Measurements from ENCODE around the gene STARD10. TPM values are rescaled to one million over a fixed set of nuclear protein-coding genes. Genes with fewer than 3 reads are reported as not detected.

The STARD10 gene
- polyA plus RNA-seq, 2 of the 4 experiments (the other 2 are of a cell fraction) = 21.2 to 23.2 TPM

DNA sequence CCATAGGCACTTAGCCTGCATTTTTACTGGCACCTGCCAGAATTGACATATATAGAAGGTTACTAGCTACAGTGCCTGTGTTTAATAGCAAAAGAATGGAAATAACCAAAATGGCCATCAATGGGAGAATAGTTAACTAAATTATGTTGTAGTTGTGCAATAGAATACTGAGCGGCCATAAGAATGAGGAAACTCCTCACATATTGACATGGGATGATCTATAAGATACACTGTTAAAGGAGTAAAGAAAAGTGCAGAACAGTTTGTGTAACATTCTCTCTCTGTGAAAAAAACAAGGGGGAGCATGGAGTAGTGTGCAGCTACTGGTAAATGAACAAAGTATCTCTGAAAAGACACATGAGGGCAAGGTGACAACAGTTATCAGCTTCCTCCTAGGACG lies 63.1 kb downstream of the STARD10 start:
- no peak overlapping the region for H3K27ac ChIP-seq
- TF ChIP-seq KDM5A (IDR thresholded peaks at IDR 0.05) (no peak), JUNB (IDR thresholded peaks at IDR 0.05) (no peak), HDAC2 (IDR thresholded peaks at IDR 0.05) (no peak), HEYL (CRISPR knock-in tag; IDR thresholded peaks at IDR 0.05) (no peak), EHF (CRISPR knock-in tag; IDR thresholded peaks at IDR 0.05) (no peak), CBX2 (IDR thresholded peaks at IDR 0.05; ENCODE audit: borderline replicate concordance, low read depth) (no peak), FOSB (CRISPR knock-in tag; IDR thresholded peaks at IDR 0.05) (no peak), SMC3 (IDR thresholded peaks at IDR 0.05) (no peak), BHLHE40 (IDR thresholded peaks at IDR 0.05; ENCODE audit: low read depth, low read length) (no peak), CEBPB (IDR thresholded peaks at IDR 0.05) (no peak)
- TF ChIP-seq, protein P1, sequence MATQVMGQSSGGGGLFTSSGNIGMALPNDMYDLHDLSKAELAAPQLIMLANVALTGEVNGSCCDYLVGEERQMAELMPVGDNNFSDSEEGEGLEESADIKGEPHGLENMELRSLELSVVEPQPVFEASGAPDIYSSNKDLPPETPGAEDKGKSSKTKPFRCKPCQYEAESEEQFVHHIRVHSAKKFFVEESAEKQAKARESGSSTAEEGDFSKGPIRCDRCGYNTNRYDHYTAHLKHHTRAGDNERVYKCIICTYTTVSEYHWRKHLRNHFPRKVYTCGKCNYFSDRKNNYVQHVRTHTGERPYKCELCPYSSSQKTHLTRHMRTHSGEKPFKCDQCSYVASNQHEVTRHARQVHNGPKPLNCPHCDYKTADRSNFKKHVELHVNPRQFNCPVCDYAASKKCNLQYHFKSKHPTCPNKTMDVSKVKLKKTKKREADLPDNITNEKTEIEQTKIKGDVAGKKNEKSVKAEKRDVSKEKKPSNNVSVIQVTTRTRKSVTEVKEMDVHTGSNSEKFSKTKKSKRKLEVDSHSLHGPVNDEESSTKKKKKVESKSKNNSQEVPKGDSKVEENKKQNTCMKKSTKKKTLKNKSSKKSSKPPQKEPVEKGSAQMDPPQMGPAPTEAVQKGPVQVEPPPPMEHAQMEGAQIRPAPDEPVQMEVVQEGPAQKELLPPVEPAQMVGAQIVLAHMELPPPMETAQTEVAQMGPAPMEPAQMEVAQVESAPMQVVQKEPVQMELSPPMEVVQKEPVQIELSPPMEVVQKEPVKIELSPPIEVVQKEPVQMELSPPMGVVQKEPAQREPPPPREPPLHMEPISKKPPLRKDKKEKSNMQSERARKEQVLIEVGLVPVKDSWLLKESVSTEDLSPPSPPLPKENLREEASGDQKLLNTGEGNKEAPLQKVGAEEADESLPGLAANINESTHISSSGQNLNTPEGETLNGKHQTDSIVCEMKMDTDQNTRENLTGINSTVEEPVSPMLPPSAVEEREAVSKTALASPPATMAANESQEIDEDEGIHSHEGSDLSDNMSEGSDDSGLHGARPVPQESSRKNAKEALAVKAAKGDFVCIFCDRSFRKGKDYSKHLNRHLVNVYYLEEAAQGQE (IDR thresholded peaks at IDR 0.05) = no peak
- TF ChIP-seq, protein P2, sequence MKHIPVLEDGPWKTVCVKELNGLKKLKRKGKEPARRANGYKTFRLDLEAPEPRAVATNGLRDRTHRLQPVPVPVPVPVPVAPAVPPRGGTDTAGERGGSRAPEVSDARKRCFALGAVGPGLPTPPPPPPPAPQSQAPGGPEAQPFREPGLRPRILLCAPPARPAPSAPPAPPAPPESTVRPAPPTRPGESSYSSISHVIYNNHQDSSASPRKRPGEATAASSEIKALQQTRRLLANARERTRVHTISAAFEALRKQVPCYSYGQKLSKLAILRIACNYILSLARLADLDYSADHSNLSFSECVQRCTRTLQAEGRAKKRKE (CRISPR knock-in tag; IDR thresholded peaks at IDR 0.05; ENCODE audit: low read depth) = no peak
- TF ChIP-seq, protein P3, sequence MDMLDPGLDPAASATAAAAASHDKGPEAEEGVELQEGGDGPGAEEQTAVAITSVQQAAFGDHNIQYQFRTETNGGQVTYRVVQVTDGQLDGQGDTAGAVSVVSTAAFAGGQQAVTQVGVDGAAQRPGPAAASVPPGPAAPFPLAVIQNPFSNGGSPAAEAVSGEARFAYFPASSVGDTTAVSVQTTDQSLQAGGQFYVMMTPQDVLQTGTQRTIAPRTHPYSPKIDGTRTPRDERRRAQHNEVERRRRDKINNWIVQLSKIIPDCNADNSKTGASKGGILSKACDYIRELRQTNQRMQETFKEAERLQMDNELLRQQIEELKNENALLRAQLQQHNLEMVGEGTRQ (IDR thresholded peaks at IDR 0.05) = no peak
- POLR2A ChIA-PET = no interaction called here
- H3K9me3 ChIP-seq = no peaks in the 10 kb centered on the region
- H3K4me3 ChIP-seq = no peak overlapping the region
- CTCF ChIA-PET = interaction anchor here (0.8 to 6.1 kb wide), 9 partner anchors 9 to 512 kb away, joined by 3 to 37 read pairs (median 4); partner anchors contain the start of gene STARD10
- no peak for FAIRE-seq
- H3K4me1 ChIP-seq = peaks cover 4% of the 10 kb centered on the region
- no peak overlapping the region for H3K4me2 ChIP-seq
- 73% methylated on average over 2 of the region's 2 CpGs for WGBS (ENCODE audit: missing lambda C conversion rate)
- ATAC-seq = no peak
- DNase-seq (ENCODE audit: low read depth in 1 of 2, low spot score in 1 of 2) = no peak

DNA sequence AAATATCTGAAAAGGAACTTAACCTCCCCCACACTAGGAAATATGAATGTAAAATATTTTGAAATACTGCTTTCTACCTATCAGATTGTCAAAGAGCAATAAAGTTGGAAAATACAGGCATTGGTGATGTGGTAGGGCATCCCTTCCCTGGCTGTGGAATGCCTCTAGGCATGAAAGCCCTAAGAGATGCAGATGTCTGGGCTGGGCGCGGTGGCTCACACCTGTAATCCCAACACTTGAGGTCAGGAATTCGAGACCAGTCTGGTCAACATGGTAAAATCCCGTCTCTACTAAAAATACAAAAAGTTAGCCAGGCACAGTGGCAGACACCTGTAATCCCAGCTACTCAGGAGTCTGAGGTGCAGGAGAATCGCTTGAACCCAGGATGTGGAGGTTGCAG lies 63.6 kb downstream of the STARD10 start:
- H3K4me1 ChIP-seq = no peaks in the 10 kb centered on the region; the same call in 2 of the 3 replicates
- ChIA-PET POLR2A (no interaction called here), CTCF (interaction anchor here (0.6 to 6.5 kb wide), 12 partner anchors 10 to 487 kb away, joined by 3 to 58 read pairs (median 4); partner anchors contain the start of gene STARD10)
- no peak overlapping the region for H3K27ac ChIP-seq
- FAIRE-seq = no peak
- 76% methylated on average over 5 of the region's 5 CpGs for WGBS (ENCODE audit: missing lambda C conversion rate)
- no peak overlapping the region for H3K4me2 ChIP-seq
- H3K9me3 ChIP-seq = no peaks in the 10 kb centered on the region
- DNase-seq (ENCODE audit: low read depth in 1 of 2, low spot score in 1 of 2) = no peak
- no peak overlapping the region for H3K4me3 ChIP-seq
- no peak for TF ChIP-seq HOXB13 (CRISPR knock-in tag; IDR thresholded peaks at IDR 0.05; ENCODE audit: low read depth)
- no peak for TF ChIP-seq NPAS2 (CRISPR knock-in tag; IDR thresholded peaks at IDR 0.05; ENCODE audit: borderline replicate concordance)
- TF ChIP-seq, protein P4, sequence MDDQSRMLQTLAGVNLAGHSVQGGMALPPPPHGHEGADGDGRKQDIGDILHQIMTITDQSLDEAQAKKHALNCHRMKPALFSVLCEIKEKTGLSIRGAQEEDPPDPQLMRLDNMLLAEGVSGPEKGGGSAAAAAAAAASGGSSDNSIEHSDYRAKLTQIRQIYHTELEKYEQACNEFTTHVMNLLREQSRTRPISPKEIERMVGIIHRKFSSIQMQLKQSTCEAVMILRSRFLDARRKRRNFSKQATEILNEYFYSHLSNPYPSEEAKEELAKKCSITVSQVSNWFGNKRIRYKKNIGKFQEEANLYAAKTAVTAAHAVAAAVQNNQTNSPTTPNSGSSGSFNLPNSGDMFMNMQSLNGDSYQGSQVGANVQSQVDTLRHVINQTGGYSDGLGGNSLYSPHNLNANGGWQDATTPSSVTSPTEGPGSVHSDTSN (IDR thresholded peaks at IDR 0.05) = no peak
- no peak for TF ChIP-seq MAZ (IDR thresholded peaks at IDR 0.05; ENCODE audit: borderline replicate concordance, low read depth, low read length)
- TF ChIP-seq RCOR1 (IDR thresholded peaks at IDR 0.05; ENCODE audit: low read depth, low read length) = no peak
- TF ChIP-seq SMC3 (IDR thresholded peaks at IDR 0.05) = no peak
- no peak for TF ChIP-seq EP300 (IDR thresholded peaks at IDR 0.05)
- no peak for TF ChIP-seq JUNB (IDR thresholded peaks at IDR 0.05)
- TF ChIP-seq KDM1A (IDR thresholded peaks at IDR 0.05; ENCODE audit: low read depth) = no peak
- no peak for ATAC-seq
